CD4-positive, alpha-beta memory T cell (primary cell): ENCODE data around the gene SERPINB5. TPM values are rescaled to one million over a fixed set of nuclear protein-coding genes. Genes with fewer than 3 reads are reported as not detected.
"Not testable (repeated sequence)": the region's sequence is repeated elsewhere in the genome, so short reads cannot be mapped to it uniquely, and the experiment has no call there.

Experiments
- CTCF ChIA-PET: fragments of 350-600 bp; sonication (Branson Sonifier 250); formaldehyde crosslinking; loops from one replicate; lab custom pipeline; 2021; ENCODE audit warnings: inconsistent platforms; ENCODE audit not compliant: partially characterized antibody; lab: Charles Lee
- POLR2A ChIA-PET: fragments of 350-600 bp; sonication (Branson Sonifier 250); formaldehyde crosslinking; loops from one replicate; lab custom pipeline; 2021; ENCODE audit not compliant: partially characterized antibody; lab: Charles Lee
- DNase-seq, 5 donors: peaks; one replicate each; pipeline versions ENCODE4 v3.0.0 to v3.0.0-alpha.2; 2020 to 2022; ENCODE audit warnings: mixed read lengths in 1 of 5
- H3K27ac ChIP-seq: one replicate; pipeline ENCODE4 v1.7.0; 2013; ENCODE audit warnings: low read depth, low read length
- H3K27me3 ChIP-seq: 2 replicates; pipeline ENCODE4 v1.7.0; 2013; ENCODE audit warnings: mild to moderate bottlenecking, low read length, moderate library complexity; ENCODE audit not compliant: insufficient read depth
- H3K36me3 ChIP-seq: 2 replicates; pipeline ENCODE4 v1.7.0; 2013; ENCODE audit warnings: mild to moderate bottlenecking, low read length, moderate library complexity; ENCODE audit not compliant: insufficient read depth
- H3K4me1 ChIP-seq: 2 replicates; pipeline ENCODE4 v1.7.0; 2013; ENCODE audit warnings: mild to moderate bottlenecking, low read length, moderate library complexity; ENCODE audit not compliant: insufficient read depth
- H3K4me3 ChIP-seq, 2 donors: one replicate each; pipeline ENCODE4 v1.7.0; 2013; ENCODE audit warnings: low read length in 2 of 2, mild to moderate bottlenecking in 1 of 2
- H3K9me3 ChIP-seq, 2 donors: one replicate each; pipeline ENCODE4 v1.7.0; 2013; ENCODE audit warnings: low read length in 2 of 2, control low read depth in 1 of 2; ENCODE audit not compliant: control insufficient read depth in 1 of 2
- H3K27ac Mint-ChIP-seq, 7 donors: one replicate each; pipeline ENCODE4 v1.8.0; 2020 to 2021; ENCODE audit warnings: mixed read lengths in 7 of 7, mild to moderate bottlenecking in 6 of 7, inconsistent platforms in 3 of 7, moderate library complexity in 3 of 7
- H3K27me3 Mint-ChIP-seq, 2 donors: one replicate each; pipeline ENCODE4 v1.8.0; 2020 to 2021; ENCODE audit warnings: mixed read lengths in 2 of 2
- H3K36me3 Mint-ChIP-seq, 2 donors: one replicate each; pipeline ENCODE4 v1.8.0; 2020 to 2021; ENCODE audit warnings: mixed read lengths in 2 of 2, inconsistent platforms in 1 of 2, mild to moderate bottlenecking in 1 of 2
- H3K4me1 Mint-ChIP-seq, 4 donors: one replicate each; pipeline ENCODE4 v1.8.0; 2020 to 2021; ENCODE audit warnings: mixed read lengths in 4 of 4, mild to moderate bottlenecking in 1 of 4
- H3K4me3 Mint-ChIP-seq, 8 donors: one replicate each; pipeline ENCODE4 v1.8.0; 2020 to 2021; ENCODE audit warnings: mixed read lengths in 8 of 8, mild to moderate bottlenecking in 7 of 8, moderate library complexity in 6 of 8, inconsistent platforms in 3 of 8
- H3K9me3 Mint-ChIP-seq, 8 donors: one replicate each; pipeline ENCODE4 v1.8.0; 2020 to 2021; ENCODE audit warnings: mixed read lengths in 8 of 8, mild to moderate bottlenecking in 5 of 8, inconsistent platforms in 3 of 8, moderate library complexity in 1 of 8
- intact Hi-C: fragments of 100-400 bp; cut with micrococcal nuclease; formaldehyde crosslinking; loops from one replicate; pipeline ENCODE4 v1.15.1; 2023
- polyA plus RNA-seq, 2 donors: library from polyadenylated mRNA; unstranded; fragments of 300-500 nt; fragmentation: Illumina TruSeq; gene quantifications; one replicate each; pipeline ENCODE4 v1.2.3, GENCODE V29; 2021
- total RNA-seq, 2 experiments: library from RNA; stranded (reverse); gene quantifications; one replicate each; pipeline ENCODE4 v1.2.3, GENCODE V29; 2021

The SERPINB5 gene
- total and polyA plus RNA-seq, 4 experiments from 2014 or later: not detected

- Mint-ChIP-seq H3K27ac (no peak overlapping the region), H3K9me3 (no peaks in the 10 kb centered on the region), H3K4me1 (peaks cover 0 to 3% (median 0%) of the 10 kb centered on the region in 4 donors), H3K4me3 (no peak overlapping the region), H3K36me3 (no peaks in the 10 kb centered on the region), H3K27me3 (no peaks in the 10 kb centered on the region)
- H3K27ac ChIP-seq: no peak overlapping the region
- H3K27me3 ChIP-seq: no peaks in the 10 kb centered on the region
- CTCF ChIA-PET: no interaction called here
- no peaks in the 10 kb centered on the region for H3K36me3 ChIP-seq
- no peaks in the 10 kb centered on the region for H3K9me3 ChIP-seq
- POLR2A ChIA-PET: no interaction called here
- no peak overlapping the region for H3K4me3 ChIP-seq
- intact Hi-C loops: no loop called here
- DNase-seq: no peak
- H3K4me1 ChIP-seq: no peaks in the 10 kb centered on the region
Observed at GRCh38 chr18:63449426-63449825, 27.3 kb upstream of the SERPINB5 start.

GRCh38 chr18:63451799-63452660, 24.7 kb upstream of the SERPINB5 start:
- Mint-ChIP-seq H3K27ac (no peak overlapping the region), H3K9me3 (no peaks in the 10 kb centered on the region), H3K4me1 (peaks cover 0 to 3% (median 0%) of the 10 kb centered on the region in 4 donors), H3K4me3 (no peak overlapping the region), H3K27me3 (no peaks in the 10 kb centered on the region), H3K36me3 (no peaks in the 10 kb centered on the region)
- CTCF ChIA-PET: no interaction called here
- H3K36me3 ChIP-seq: no peaks in the 10 kb centered on the region
- DNase-seq: no peak
- no peak overlapping the region for H3K4me3 ChIP-seq
- H3K27me3 ChIP-seq: no peaks in the 10 kb centered on the region
- POLR2A ChIA-PET: no interaction called here
- intact Hi-C loops: no loop called here
- H3K4me1 ChIP-seq: no peaks in the 10 kb centered on the region
- H3K27ac ChIP-seq: no peak overlapping the region
- H3K9me3 ChIP-seq: no peaks in the 10 kb centered on the region

- intact Hi-C loops: not testable (repeated sequence)
Observed at GRCh38 chr18:63452751-63453150, 24.0 kb upstream of the SERPINB5 start.

GRCh38 chr18:63454497-63454896, 22.3 kb upstream of the SERPINB5 start:
- H3K27me3 Mint-ChIP-seq: peaks cover 0 to under 1% of the 10 kb centered on the region in 2 donors
- ChIA-PET CTCF (no interaction called here), POLR2A (no interaction called here)
- Histone ChIP-seq H3K4me3 (no peak overlapping the region), H3K27me3 (no peaks in the 10 kb centered on the region), H3K36me3 (no peaks in the 10 kb centered on the region), H3K9me3 (no peaks in the 10 kb centered on the region), H3K4me1 (no peaks in the 10 kb centered on the region), H3K27ac (no peak overlapping the region)
- no peak overlapping the region for H3K27ac Mint-ChIP-seq
- intact Hi-C loops: no loop called here
- no peaks in the 10 kb centered on the region for H3K36me3 Mint-ChIP-seq
- peaks cover 0 to 3% (median 0%) of the 10 kb centered on the region in 4 donors for H3K4me1 Mint-ChIP-seq
- H3K9me3 Mint-ChIP-seq: no peaks in the 10 kb centered on the region
- H3K4me3 Mint-ChIP-seq: no peak overlapping the region
- DNase-seq: no peak

More at GRCh38 chr18:63452751-63453150, 24.0 kb upstream of the SERPINB5 start:
- POLR2A ChIA-PET, CTCF ChIA-PET, H3K9me3 ChIP-seq, H3K4me3 Mint-ChIP-seq, DNase-seq, H3K4me1 Mint-ChIP-seq, H3K27ac ChIP-seq, H3K36me3 ChIP-seq, H3K9me3 Mint-ChIP-seq, H3K27me3 ChIP-seq, H3K4me1 ChIP-seq, H3K27ac Mint-ChIP-seq, H3K4me3 ChIP-seq, H3K27me3 Mint-ChIP-seq, H3K36me3 Mint-ChIP-seq: not testable (repeated sequence)

- Mint-ChIP-seq H3K27ac (no peak overlapping the region), H3K27me3 (peaks cover 3 to 7% of the 10 kb centered on the region in 2 donors), H3K4me1 (no peaks in the 10 kb centered on the region), H3K9me3 (no peaks in the 10 kb centered on the region), H3K36me3 (no peaks in the 10 kb centered on the region), H3K4me3 (no peak overlapping the region)
- Histone ChIP-seq H3K27me3 (no peaks in the 10 kb centered on the region), H3K9me3 (no peaks in the 10 kb centered on the region), H3K4me1 (no peaks in the 10 kb centered on the region), H3K36me3 (no peaks in the 10 kb centered on the region), H3K27ac (no peak overlapping the region), H3K4me3 (no peak overlapping the region)
- CTCF ChIA-PET: interaction anchor here (1.4 kb wide), 1 partner anchor 60 kb away, joined by 4 read pairs; no protein-coding TSS in a partner anchor
- POLR2A ChIA-PET: no interaction called here
- DNase-seq: no peak
- intact Hi-C loops: no loop called here
Observed at GRCh38 chr18:63457977-63458376, 18.8 kb upstream of the SERPINB5 start.

- Histone ChIP-seq H3K4me3 (no peak overlapping the region), H3K9me3 (no peaks in the 10 kb centered on the region), H3K36me3 (no peaks in the 10 kb centered on the region), H3K27ac (no peak overlapping the region), H3K4me1 (no peaks in the 10 kb centered on the region), H3K27me3 (no peaks in the 10 kb centered on the region)
- DNase-seq: no peak
- H3K27me3 Mint-ChIP-seq: peaks cover 10 to 11% of the 10 kb centered on the region in 2 donors
- no peak overlapping the region for H3K4me3 Mint-ChIP-seq
- H3K4me1 Mint-ChIP-seq: no peaks in the 10 kb centered on the region
- ChIA-PET POLR2A (no interaction called here), CTCF (no interaction called here)
- H3K27ac Mint-ChIP-seq: no peak overlapping the region
- H3K36me3 Mint-ChIP-seq: no peaks in the 10 kb centered on the region
- no peaks in the 10 kb centered on the region for H3K9me3 Mint-ChIP-seq
- intact Hi-C loops: no loop called here
Observed at GRCh38 chr18:63460414-63460813, 16.3 kb upstream of the SERPINB5 start.

GRCh38 chr18:63464434-63464833, 12.3 kb upstream of the SERPINB5 start:
- DNase-seq: no peak
- no peaks in the 10 kb centered on the region for H3K36me3 Mint-ChIP-seq
- no peaks in the 10 kb centered on the region for H3K27me3 ChIP-seq
- no peaks in the 10 kb centered on the region for H3K4me1 Mint-ChIP-seq
- ChIA-PET POLR2A (no interaction called here), CTCF (no interaction called here)
- no peak overlapping the region for H3K4me3 ChIP-seq
- peaks cover 11 to 12% of the 10 kb centered on the region in 2 donors for H3K27me3 Mint-ChIP-seq
- H3K36me3 ChIP-seq: no peaks in the 10 kb centered on the region
- H3K27ac ChIP-seq: no peak overlapping the region
- H3K9me3 ChIP-seq: no peaks in the 10 kb centered on the region
- no peak overlapping the region for H3K4me3 Mint-ChIP-seq
- intact Hi-C loops: no loop called here
- no peak overlapping the region for H3K27ac Mint-ChIP-seq
- H3K4me1 ChIP-seq: no peaks in the 10 kb centered on the region
- H3K9me3 Mint-ChIP-seq: no peaks in the 10 kb centered on the region
